Neural crest cell (in vitro differentiated cells): ENCODE results near the gene PDK2. TPM values are rescaled to one million over a fixed set of nuclear protein-coding genes. Genes with fewer than 3 reads are reported as not detected.

ENCODE experiments used
- DNase-seq: peaks from one replicate; pipeline ENCODE4 v3.0.0; 2021; ENCODE audit warnings: low read depth, mixed read lengths, low spot score
- H3K27ac Mint-ChIP-seq: one replicate; pipeline ENCODE4 v1.8.0; 2021; ENCODE audit warnings: mild to moderate bottlenecking, mixed read lengths; ENCODE audit not compliant: unreplicated experiment
- H3K27me3 Mint-ChIP-seq: 2 replicates; pipeline ENCODE4 v1.8.0; 2021; ENCODE audit warnings: low read depth, mild to moderate bottlenecking, mixed read lengths
- H3K36me3 Mint-ChIP-seq: 2 replicates; pipeline ENCODE4 v1.8.0; 2021; ENCODE audit warnings: low read depth, mild to moderate bottlenecking, mixed read lengths
- H3K4me1 Mint-ChIP-seq: 2 replicates; pipeline ENCODE4 v1.8.0; 2021; ENCODE audit warnings: mixed read lengths
- H3K4me3 Mint-ChIP-seq: one replicate; pipeline ENCODE4 v1.8.0; 2021; ENCODE audit warnings: mild to moderate bottlenecking, mixed read lengths
- H3K9me3 Mint-ChIP-seq: 2 replicates; pipeline ENCODE4 v1.8.0; 2021; ENCODE audit warnings: mixed read lengths
- CTCF ChIP-seq: fragments of 200-600 bp; sonication (generic); conservative IDR thresholded peaks from 2 replicates; pipeline ENCODE4 v1.5.0; 2021; ENCODE audit warnings: antibody characterized with exemption, mild to moderate bottlenecking
- total RNA-seq: library from RNA; stranded (reverse); gene quantifications from 2 replicates; pipeline ENCODE4 v1.2.1, GENCODE V29; 2021

PDK2 gene
- total RNA-seq, 1 donor from 2014 or later: 21.6 TPM

DNA sequence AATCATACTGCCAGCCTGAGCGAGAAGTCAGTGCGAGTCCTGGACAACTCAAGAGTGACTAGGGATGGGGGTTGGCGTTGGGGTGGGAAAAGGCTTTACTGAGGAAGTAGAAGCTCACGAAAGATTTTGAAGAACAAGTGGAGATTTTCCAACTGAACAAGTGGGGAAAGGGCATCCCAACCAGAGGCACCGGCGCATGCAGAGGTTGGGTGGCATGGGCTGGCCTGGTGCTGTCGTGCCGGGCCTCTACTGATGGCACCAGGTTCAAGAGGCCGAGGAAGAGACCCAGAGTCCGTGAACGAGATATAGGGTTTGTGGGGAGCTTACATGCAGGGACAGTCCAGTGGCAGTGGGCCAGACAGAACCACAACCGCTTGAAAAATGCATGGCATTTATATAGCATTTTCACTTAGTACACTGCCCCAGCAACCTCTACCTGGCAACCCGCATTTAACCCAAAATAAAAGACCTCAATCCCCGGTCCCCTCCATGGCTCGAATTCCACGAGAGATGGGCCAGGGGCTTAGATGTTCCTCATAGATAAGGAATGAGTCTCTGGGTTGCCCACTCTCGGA is 46.9 kb upstream of the PDK2 start:
- no peaks in the 10 kb centered on the region for H3K36me3 Mint-ChIP-seq
- no peak overlapping the region for H3K4me3 Mint-ChIP-seq
- no peak for TF ChIP-seq CTCF
- no peaks in the 10 kb centered on the region for H3K9me3 Mint-ChIP-seq
- H3K4me1 Mint-ChIP-seq: peaks cover 35% of the 10 kb centered on the region
- H3K27ac Mint-ChIP-seq: no peak overlapping the region
- no peak for DNase-seq
- peaks cover 8% of the 10 kb centered on the region for H3K27me3 Mint-ChIP-seq

DNA sequence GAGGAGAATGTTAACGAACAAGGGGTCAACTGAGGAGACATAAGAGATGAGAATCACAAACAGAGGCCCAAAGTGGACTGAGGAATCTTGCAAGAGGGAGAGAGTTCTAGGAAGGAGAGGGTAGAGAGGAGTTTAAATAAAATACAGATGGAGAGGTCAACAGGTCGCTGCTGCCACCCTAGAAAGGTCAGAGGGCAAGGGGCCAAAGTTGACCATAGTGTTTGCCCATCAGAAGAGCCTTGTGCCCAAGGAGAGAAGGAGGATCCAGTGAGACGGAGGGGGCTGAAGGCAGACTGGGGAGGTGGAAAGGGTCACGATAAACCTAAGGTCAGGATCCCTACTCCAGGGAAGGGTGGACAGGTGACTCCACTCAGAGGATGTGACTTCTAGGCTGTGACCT is 46.2 kb upstream of the PDK2 start:
- no peak overlapping the region for H3K4me3 Mint-ChIP-seq
- no peak overlapping the region for H3K27ac Mint-ChIP-seq

GRCh38 chr17:50049636-50050035 is 45.5 kb upstream of the PDK2 start:
- DNase-seq: no peak
- Mint-ChIP-seq H3K9me3 (no peaks in the 10 kb centered on the region), H3K36me3 (no peaks in the 10 kb centered on the region), H3K27ac (no peak overlapping the region), H3K4me1 (peaks cover 45% of the 10 kb centered on the region), H3K27me3 (peaks cover 20% of the 10 kb centered on the region), H3K4me3 (no peak overlapping the region)
- no peak for TF ChIP-seq CTCF

More for the DNA sequence above, 46.2 kb upstream of the PDK2 start:
- DNase-seq: no peak
- H3K4me1 Mint-ChIP-seq: peaks cover 43% of the 10 kb centered on the region
- no peaks in the 10 kb centered on the region for H3K9me3 Mint-ChIP-seq
- peaks cover 15% of the 10 kb centered on the region for H3K27me3 Mint-ChIP-seq
- H3K36me3 Mint-ChIP-seq: no peaks in the 10 kb centered on the region
- TF ChIP-seq CTCF: no peak

GRCh38 chr17:50050431-50051032 is 44.6 kb upstream of the PDK2 start:
- Mint-ChIP-seq H3K4me3 (no peak overlapping the region), H3K27me3 (peaks cover 28% of the 10 kb centered on the region), H3K4me1 (peaks cover 52% of the 10 kb centered on the region), H3K27ac (no peak overlapping the region), H3K36me3 (no peaks in the 10 kb centered on the region), H3K9me3 (no peaks in the 10 kb centered on the region)
- DNase-seq: no peak
- no peak for TF ChIP-seq CTCF

GRCh38 chr17:50051082-50051576 is 44.0 kb upstream of the PDK2 start:
- H3K27ac Mint-ChIP-seq: peak overlapping the region; percentile 3
- H3K36me3 Mint-ChIP-seq: no peaks in the 10 kb centered on the region
- peak overlapping the region; percentile 41 for H3K4me3 Mint-ChIP-seq
- DNase-seq: no peak
- H3K4me1 Mint-ChIP-seq: peaks cover 54% of the 10 kb centered on the region
- H3K27me3 Mint-ChIP-seq: peaks cover 31% of the 10 kb centered on the region
- TF ChIP-seq CTCF: no peak
- no peaks in the 10 kb centered on the region for H3K9me3 Mint-ChIP-seq
